ENCODE results near the gene ANO7. TPM values are rescaled to one million over a fixed set of nuclear protein-coding genes. Genes with fewer than 3 reads are reported as not detected.

ANO7 gene
- total and polyA plus RNA-seq, 2 of the 13 experiments (the other 11 are each of a cell fraction or from before 2014, with no cell fraction given): 4.1 to 4.9 TPM

- TF ChIP-seq, protein P1, sequence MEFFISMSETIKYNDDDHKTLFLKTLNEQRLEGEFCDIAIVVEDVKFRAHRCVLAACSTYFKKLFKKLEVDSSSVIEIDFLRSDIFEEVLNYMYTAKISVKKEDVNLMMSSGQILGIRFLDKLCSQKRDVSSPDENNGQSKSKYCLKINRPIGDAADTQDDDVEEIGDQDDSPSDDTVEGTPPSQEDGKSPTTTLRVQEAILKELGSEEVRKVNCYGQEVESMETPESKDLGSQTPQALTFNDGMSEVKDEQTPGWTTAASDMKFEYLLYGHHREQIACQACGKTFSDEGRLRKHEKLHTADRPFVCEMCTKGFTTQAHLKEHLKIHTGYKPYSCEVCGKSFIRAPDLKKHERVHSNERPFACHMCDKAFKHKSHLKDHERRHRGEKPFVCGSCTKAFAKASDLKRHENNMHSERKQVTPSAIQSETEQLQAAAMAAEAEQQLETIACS (CRISPR knock-in tag; IDR thresholded peaks at IDR 0.05): peak; percentile 84
- TF ChIP-seq PHF21A (CRISPR knock-in tag; IDR thresholded peaks at IDR 0.05) (no peak), REPIN1 (CRISPR knock-in tag; IDR thresholded peaks at IDR 0.05; ENCODE audit: borderline replicate concordance, low read depth) (no peak), FOXC1 (CRISPR knock-in tag; IDR thresholded peaks at IDR 0.05; ENCODE audit: borderline replicate concordance) (no peak), NR2C2 (CRISPR knock-in tag; IDR thresholded peaks at IDR 0.05; ENCODE audit: borderline replicate concordance) (peak; percentile 31; the same call in 1 of the 2 replicates), ZNF773 (CRISPR knock-in tag; IDR thresholded peaks at IDR 0.05; ENCODE audit: borderline replicate concordance) (peak; percentile 94), ZNF251 (CRISPR knock-in tag; IDR thresholded peaks at IDR 0.05) (peak; percentile 91), YY1 (IDR thresholded peaks at IDR 0.05; ENCODE audit: insufficient read depth, insufficient replicate concordance, low read depth, low read length) (peak; percentile 47), TOPORS (CRISPR knock-in tag; IDR thresholded peaks at IDR 0.05) (no peak), ZNF335 (CRISPR knock-in tag; IDR thresholded peaks at IDR 0.05) (0 out of 2 replicates have a peak, but pooled peaks have one; percentile 21), CBX1 (IDR thresholded peaks at IDR 0.05; ENCODE audit: low read depth) (no peak), ZNF142 (CRISPR knock-in tag; IDR thresholded peaks at IDR 0.05) (peak; percentile 76; the same call in 1 of the 2 replicates), NRL (CRISPR knock-in tag; IDR thresholded peaks at IDR 0.05; ENCODE audit: borderline replicate concordance) (no peak; the same call in 1 of the 2 replicates), NR0B2 (CRISPR knock-in tag; IDR thresholded peaks at IDR 0.05) (peak; percentile 98), KLF13 (CRISPR knock-in tag; IDR thresholded peaks at IDR 0.05) (0 out of 2 replicates have a peak, but pooled peaks have one; percentile 54), ARNTL (CRISPR knock-in tag; IDR thresholded peaks at IDR 0.05) (no peak), ZNF777 (CRISPR knock-in tag; IDR thresholded peaks at IDR 0.05) (peak; percentile 42; the same call in 1 of the 2 replicates), ZNF326 (CRISPR knock-in tag; IDR thresholded peaks at IDR 0.05; ENCODE audit: borderline replicate concordance) (no peak)
- TF ChIP-seq, protein P2, sequence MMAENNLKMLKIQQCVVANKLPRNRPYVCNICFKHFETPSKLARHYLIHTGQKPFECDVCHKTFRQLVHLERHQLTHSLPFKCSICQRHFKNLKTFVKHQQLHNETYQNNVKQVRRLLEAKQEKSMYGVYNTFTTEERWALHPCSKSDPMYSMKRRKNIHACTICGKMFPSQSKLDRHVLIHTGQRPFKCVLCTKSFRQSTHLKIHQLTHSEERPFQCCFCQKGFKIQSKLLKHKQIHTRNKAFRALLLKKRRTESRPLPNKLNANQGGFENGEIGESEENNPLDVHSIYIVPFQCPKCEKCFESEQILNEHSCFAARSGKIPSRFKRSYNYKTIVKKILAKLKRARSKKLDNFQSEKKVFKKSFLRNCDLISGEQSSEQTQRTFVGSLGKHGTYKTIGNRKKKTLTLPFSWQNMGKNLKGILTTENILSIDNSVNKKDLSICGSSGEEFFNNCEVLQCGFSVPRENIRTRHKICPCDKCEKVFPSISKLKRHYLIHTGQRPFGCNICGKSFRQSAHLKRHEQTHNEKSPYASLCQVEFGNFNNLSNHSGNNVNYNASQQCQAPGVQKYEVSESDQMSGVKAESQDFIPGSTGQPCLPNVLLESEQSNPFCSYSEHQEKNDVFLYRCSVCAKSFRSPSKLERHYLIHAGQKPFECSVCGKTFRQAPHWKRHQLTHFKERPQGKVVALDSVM (CRISPR knock-in tag; IDR thresholded peaks at IDR 0.05): no peak
Observed at GRCh38 chr2:241218131-241219029, 29.9 kb downstream of the ANO7 start (continued).
